GM12874 (cell line): Measurements from ENCODE around the gene OR52E8.

Experiments used
- TF ChIP-seq, protein P1 (sequence below): IDR thresholded peaks from 2 replicates; pipeline ENCODE4 v1.5.1; 2011; ENCODE audit warnings: low read depth, mild to moderate bottlenecking, control low read depth, low read length, moderate library complexity; ENCODE audit not compliant: insufficient read depth

OR52E8 gene

DNA sequence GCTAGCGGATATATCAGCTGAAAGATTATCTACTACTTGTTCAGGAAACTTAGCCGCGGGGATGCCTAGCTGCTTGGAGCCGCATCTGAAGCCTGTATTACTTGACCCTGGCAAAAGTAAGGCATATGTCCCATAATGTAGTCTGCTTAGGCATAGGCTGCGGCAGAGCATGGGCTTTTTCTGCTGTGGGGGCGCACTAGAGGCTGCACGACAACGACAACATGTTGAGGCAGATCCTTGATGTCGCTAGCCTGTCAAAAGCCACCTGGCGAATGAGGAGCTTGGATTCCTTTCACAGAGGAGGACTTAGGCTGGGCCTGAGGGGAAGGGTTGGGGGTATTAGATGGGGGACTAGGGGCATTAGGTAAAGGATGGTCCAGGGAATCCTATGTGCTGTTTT is 49.9 kb downstream of the OR52E8 start:
- TF ChIP-seq, protein P1, sequence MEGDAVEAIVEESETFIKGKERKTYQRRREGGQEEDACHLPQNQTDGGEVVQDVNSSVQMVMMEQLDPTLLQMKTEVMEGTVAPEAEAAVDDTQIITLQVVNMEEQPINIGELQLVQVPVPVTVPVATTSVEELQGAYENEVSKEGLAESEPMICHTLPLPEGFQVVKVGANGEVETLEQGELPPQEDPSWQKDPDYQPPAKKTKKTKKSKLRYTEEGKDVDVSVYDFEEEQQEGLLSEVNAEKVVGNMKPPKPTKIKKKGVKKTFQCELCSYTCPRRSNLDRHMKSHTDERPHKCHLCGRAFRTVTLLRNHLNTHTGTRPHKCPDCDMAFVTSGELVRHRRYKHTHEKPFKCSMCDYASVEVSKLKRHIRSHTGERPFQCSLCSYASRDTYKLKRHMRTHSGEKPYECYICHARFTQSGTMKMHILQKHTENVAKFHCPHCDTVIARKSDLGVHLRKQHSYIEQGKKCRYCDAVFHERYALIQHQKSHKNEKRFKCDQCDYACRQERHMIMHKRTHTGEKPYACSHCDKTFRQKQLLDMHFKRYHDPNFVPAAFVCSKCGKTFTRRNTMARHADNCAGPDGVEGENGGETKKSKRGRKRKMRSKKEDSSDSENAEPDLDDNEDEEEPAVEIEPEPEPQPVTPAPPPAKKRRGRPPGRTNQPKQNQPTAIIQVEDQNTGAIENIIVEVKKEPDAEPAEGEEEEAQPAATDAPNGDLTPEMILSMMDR: no peak
